Activated T-helper 1 cell treated with anti-CD3 and anti-CD28 coated beads, Interleukin-12 subunit alpha, Interleukin-12 subunit beta, Interleukin-2, Interleukin-4 antibody, amounts not matched to agents 30 ng/mL and 10 ng/mL and 1 ng/mL, durations not matched to agents 14 hours and 24 hours and 36 hours (primary cell): ENCODE data around the gene LGMN. TPM values are rescaled to one million over a fixed set of nuclear protein-coding genes. Genes with fewer than 3 reads are reported as not detected.

Source experiments
- DNase-seq: peaks from one replicate; pipeline ENCODE4 v3.0.0; 2021; ENCODE audit warnings: low spot score
- H3K27ac Mint-ChIP-seq: one replicate; pipeline ENCODE4 v1.8.0; 2021; ENCODE audit warnings: mild to moderate bottlenecking, mixed read lengths
- H3K27me3 Mint-ChIP-seq: one replicate; pipeline ENCODE4 v1.8.0; 2022; ENCODE audit warnings: mild to moderate bottlenecking, moderate library complexity, mixed read lengths; ENCODE audit not compliant: insufficient read depth
- H3K36me3 Mint-ChIP-seq: one replicate; pipeline ENCODE4 v1.8.0; 2021; ENCODE audit warnings: low read depth, mixed read lengths
- H3K4me1 Mint-ChIP-seq: one replicate; pipeline ENCODE4 v1.8.0; 2021; ENCODE audit warnings: low read depth, mixed read lengths
- H3K4me3 Mint-ChIP-seq: one replicate; pipeline ENCODE4 v1.8.0; 2021; ENCODE audit warnings: mild to moderate bottlenecking, moderate library complexity, mixed read lengths
- H3K9me3 Mint-ChIP-seq: one replicate; pipeline ENCODE4 v1.8.0; 2021; ENCODE audit warnings: mixed read lengths
- intact Hi-C: fragments of 100-400 bp; cut with micrococcal nuclease; formaldehyde crosslinking; loops from one replicate; pipeline ENCODE4 v1.15.1; 2024
- total RNA-seq: library from RNA; stranded (reverse); gene quantifications from 2 replicates; pipeline ENCODE4 v1.2.3, GENCODE V29; 2022

LGMN gene
- total RNA-seq, 1 donor from 2014 or later = 2.2 TPM

DNA sequence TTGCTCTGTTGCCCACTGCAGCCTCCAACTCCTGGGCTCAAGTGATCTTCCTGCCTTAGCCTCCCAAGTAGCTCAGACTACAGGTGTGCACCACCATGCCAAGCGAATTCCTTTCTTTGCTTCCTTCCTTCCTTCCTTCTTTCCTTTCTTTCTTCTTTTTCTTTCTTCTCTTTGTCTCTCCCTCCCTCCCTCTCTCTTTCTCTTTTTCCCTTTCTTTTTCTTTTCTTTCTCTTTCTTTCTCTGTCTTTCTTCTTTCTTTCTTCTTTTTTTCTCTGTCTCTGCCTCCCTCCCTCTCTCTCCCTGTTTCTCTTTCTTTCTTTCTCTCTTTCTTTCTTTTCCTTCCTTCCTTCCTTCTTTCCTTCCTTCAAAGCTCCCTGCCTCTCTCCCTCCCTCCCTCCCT, 52.9 kb downstream of the LGMN start:
- no peaks in the 10 kb centered on the region for H3K36me3 Mint-ChIP-seq
- H3K4me1 Mint-ChIP-seq = no peaks in the 10 kb centered on the region
- H3K27ac Mint-ChIP-seq = no peak overlapping the region
- H3K9me3 Mint-ChIP-seq = no peaks in the 10 kb centered on the region
- intact Hi-C loops = no loop called here
- DNase-seq = no peak
- H3K4me3 Mint-ChIP-seq = no peak overlapping the region
- H3K27me3 Mint-ChIP-seq = peaks cover 21% of the 10 kb centered on the region

DNA sequence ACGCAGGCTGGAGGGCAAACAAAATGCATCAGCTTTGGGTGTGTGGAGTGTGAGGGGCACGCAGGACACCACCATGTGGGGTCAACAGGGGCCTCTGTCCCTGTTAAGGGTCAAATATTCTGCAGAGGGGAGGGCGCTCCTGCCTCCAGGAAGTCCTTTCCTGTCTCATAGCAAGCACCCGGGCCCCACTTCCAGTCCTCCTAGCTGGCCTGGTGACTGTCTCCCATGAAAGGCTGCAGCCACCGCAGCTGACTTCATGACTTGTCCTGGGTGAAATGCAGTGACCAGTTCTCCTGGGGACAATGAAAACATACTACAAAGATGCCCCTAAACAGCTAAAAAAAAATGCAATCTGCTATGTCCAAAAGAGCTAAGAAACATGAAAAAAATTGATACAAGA, 53.6 kb downstream of the LGMN start:
- no peak for DNase-seq
- intact Hi-C loops = no loop called here
- no peak overlapping the region for H3K4me3 Mint-ChIP-seq

DNA sequence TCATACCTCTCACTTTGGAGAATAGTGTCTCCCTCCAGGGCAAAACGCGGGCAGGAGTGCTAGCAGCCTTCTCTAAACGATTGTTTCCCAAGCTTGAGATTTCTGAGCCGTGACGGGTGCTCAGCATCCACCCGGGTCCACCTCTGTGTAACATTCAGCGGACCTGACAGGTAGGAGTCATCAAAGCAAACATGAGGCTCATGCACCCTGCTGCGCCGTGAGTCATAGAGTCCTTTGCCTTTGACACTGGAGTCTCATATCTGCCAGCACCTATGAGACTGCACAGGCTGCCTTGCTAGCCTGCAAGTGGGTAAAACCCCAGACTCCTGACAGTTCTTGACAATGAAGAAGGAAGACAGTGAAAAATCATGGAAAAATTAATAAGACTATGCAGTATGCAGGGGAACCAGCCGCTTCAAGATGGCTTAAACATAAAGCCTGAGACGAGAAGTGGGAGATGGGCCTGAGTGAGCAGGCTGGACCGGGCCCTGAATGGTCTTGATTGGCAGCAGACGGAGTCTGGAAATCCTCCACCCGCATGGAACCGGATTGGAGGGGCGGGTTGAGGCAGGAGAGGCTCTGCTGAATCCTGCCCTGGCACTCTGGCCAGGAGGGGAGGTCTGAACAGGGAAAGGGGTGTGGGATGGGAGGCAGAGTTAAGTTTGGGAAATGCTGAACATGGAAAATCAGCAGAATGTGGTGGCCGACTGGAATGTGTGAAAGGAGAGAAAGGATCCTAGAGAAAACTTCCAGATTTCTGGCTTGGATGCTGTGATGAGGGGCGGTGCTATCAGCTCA, 54.2 kb downstream of the LGMN start:
- Mint-ChIP-seq H3K36me3 (no peaks in the 10 kb centered on the region), H3K4me3 (no peak overlapping the region), H3K27ac (no peak overlapping the region), H3K27me3 (peaks cover 21% of the 10 kb centered on the region), H3K4me1 (no peaks in the 10 kb centered on the region), H3K9me3 (no peaks in the 10 kb centered on the region)
- no peak for DNase-seq
- intact Hi-C loops = no loop called here

More for the DNA sequence above, 53.6 kb downstream of the LGMN start:
- Mint-ChIP-seq H3K9me3 (no peaks in the 10 kb centered on the region), H3K36me3 (no peaks in the 10 kb centered on the region), H3K27me3 (peaks cover 21% of the 10 kb centered on the region), H3K27ac (no peak overlapping the region), H3K4me1 (no peaks in the 10 kb centered on the region)

DNA sequence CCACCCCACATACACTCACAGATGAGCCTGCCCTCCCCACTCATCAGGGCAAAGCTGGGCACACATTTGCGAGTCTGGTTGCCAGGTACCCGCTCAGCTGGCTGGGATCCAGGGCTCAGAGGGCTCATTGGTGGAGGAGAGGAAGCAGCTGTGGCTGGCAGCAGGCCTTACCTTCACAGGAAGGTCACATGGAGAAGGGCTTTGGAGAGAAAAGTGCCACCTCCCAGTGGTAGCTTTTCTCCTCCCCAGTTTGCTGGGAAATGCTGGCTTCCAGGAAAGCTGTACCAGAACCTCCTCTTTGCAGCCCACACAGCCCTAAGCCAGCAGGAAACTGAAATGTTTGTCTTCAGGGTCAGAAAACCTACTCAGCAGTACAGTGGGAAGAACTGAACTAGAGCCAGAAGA, 55.6 kb downstream of the LGMN start:
- no peaks in the 10 kb centered on the region for H3K9me3 Mint-ChIP-seq
- no peak overlapping the region for H3K4me3 Mint-ChIP-seq
- H3K4me1 Mint-ChIP-seq = no peaks in the 10 kb centered on the region
- no peak overlapping the region for H3K27ac Mint-ChIP-seq
- peaks cover 16% of the 10 kb centered on the region for H3K27me3 Mint-ChIP-seq
- DNase-seq = no peak
- no peaks in the 10 kb centered on the region for H3K36me3 Mint-ChIP-seq
- intact Hi-C loops = no loop called here

DNA sequence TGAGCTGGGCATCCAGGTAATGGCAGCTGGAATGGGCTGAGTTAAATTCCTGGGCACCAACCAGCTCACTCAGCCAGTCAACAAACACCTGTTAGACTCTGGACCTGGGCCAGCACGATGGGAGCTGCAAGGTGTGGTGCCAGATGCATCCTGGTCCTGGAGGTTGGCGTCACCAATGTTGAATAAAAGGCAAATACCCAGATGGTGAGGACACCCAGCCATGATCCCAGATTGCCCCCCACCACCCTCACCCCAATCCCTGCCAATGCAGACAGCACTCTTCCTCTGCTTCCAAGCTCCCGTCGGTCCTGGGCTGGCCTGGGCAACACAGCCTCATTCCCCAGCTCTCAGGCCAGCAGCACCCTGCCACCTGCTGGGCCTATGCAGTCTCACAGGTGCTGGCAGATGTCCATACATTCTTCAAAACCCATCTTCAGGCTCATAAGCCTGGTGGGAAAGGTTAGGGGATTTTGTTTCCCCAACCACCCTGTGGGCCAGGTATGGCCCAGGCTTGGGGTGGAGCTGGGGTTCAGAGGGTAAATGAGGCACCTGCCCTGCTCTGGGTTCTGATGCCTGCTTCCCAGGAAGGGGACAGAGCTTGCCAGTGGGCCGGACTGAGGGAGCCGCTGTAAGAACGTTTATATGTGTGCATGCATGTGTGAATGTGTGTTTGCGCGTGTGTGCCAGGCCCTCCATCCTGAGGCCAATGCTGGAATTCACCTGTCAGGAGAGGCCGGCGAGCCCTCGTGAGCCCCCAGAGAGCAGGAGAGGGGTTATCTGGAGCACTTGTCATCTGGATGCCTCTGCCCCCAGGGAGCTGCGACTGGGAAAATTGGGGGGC, 58.0 kb downstream of the LGMN start:
- no peaks in the 10 kb centered on the region for H3K9me3 Mint-ChIP-seq
- no peak for DNase-seq
- H3K4me3 Mint-ChIP-seq = no peak overlapping the region
- H3K4me1 Mint-ChIP-seq = no peaks in the 10 kb centered on the region
- intact Hi-C loops = no loop called here
- no peak overlapping the region for H3K27ac Mint-ChIP-seq
- H3K36me3 Mint-ChIP-seq = peaks cover 3% of the 10 kb centered on the region
- H3K27me3 Mint-ChIP-seq = no peaks in the 10 kb centered on the region

DNA sequence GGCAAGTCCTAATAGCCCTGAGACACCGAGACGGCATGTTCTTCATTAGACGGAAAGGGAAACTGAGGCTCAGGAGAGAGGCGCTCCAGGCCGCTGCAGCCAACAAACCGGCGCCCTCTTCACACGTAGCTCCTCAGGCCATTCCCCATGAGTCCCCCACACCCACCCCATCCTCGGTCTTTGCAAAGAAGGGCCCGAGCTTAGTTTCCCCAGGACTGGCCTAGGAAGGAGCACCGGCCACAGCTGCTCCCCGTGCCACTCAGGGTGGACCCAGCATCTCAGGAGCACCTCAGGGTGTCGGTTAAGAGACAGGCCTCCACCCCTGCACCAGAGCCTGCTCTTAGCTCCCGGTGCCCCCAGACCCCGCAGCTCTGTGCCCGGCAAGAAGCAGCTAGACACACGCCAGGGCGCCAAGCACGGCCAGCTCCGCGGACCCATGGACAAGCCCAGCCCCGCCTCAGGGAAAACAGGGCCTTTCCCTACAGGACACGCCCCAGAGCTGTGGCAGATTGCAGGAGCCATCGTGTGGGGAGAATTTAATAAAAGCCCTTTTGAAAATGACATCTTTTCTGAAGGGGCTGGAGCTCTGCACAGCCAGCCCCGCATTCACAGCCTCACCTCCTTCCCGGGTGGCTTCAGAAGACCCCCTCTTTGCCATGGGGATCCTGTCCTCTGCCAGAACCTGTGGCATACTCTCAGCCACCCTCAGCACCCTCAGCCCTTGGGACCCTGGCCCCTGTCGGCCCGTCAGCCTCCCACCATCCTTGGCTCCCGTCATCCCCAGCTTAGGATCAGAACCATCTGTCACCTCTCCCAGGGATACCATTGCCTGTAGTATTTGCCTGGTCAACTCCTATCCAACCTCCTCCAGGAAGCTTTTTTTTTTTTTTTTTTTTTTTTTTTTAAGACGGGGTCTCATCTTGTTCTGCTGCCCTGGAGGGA, 59.7 kb downstream of the LGMN start:
- no peak for DNase-seq
- H3K27ac Mint-ChIP-seq = no peak overlapping the region
- intact Hi-C loops = loop anchor here (10.0 kb wide), 1 partner anchor 524 kb away; no protein-coding TSS in a partner anchor
- H3K4me3 Mint-ChIP-seq = no peak overlapping the region
- no peaks in the 10 kb centered on the region for H3K9me3 Mint-ChIP-seq
- peaks cover 3% of the 10 kb centered on the region for H3K36me3 Mint-ChIP-seq
- no peaks in the 10 kb centered on the region for H3K27me3 Mint-ChIP-seq
- no peaks in the 10 kb centered on the region for H3K4me1 Mint-ChIP-seq

DNA sequence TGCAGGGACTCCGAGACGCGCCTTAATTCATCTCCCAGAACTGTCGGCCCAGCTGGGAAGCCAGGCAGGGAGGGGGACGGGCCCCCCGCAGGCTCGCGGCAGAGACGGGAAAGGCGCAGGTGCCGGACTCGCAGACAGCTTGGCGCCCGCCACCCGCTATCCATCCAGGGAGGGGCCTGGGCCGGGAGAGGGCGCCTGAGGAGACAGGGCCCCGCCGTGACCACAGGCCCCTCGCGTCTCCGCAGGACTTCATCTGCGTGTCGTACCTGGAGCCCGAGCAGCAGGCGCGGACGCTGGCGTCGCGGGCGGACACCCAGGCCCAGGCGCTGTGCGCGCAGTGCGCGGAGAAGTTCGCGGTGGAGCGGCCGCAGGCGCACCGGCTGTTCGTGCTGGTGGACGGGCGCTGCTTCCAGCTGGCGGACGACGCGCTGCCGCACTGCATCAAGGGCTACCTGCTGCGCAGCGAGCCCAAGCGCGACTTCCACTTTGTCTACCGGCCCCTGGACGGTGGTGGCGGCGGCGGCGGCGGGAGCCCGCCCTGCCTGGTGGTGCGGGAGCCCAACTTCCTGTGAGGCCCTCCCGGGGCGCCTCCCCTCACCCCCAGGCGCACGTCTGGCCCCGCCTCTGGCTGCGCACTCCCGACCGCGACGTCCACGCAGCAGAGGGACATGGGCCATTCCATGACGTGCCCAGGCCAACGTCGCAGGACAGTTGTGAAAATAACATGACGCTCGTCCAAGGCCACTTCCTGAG, 60.6 kb downstream of the LGMN start:
- intact Hi-C loops = loop anchor here (2.0 to 10.0 kb wide), 2 partner anchors 27 to 523 kb away; no protein-coding TSS in a partner anchor
- peaks cover 6% of the 10 kb centered on the region for H3K36me3 Mint-ChIP-seq
- no peak for DNase-seq
- H3K27ac Mint-ChIP-seq = no peak overlapping the region
- H3K27me3 Mint-ChIP-seq = no peaks in the 10 kb centered on the region
- H3K9me3 Mint-ChIP-seq = no peaks in the 10 kb centered on the region
- H3K4me1 Mint-ChIP-seq = no peaks in the 10 kb centered on the region
- H3K4me3 Mint-ChIP-seq = no peak overlapping the region

DNA sequence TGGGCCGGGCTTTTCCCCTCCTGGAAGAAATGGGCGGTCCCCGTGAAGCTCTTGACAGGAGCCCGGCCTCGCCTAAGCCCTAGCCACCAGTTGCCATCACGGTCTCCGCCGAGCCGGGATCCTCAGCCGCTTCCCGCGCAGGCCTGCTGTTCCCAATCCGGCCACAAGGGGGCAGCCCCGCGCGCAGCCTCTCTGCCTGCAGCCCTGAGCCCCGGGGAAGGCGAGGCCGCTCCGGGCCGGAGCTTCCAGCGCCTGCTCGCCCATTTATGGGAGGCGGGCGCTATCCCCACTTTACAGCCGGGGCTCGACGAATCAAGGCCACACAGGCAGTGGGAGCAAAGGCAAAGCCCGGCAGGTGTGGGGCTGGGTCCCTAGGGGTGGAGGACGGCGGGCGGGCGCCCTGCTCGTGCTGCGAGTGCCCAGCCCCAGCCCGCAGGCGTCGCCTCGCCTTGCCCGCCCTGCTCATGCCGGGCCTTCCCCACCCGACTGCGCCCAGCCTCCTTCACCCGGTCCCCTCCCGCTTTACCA, 61.5 kb downstream of the LGMN start:
- Mint-ChIP-seq H3K4me3 (no peak overlapping the region), H3K36me3 (peaks cover 11% of the 10 kb centered on the region), H3K9me3 (no peaks in the 10 kb centered on the region), H3K4me1 (no peaks in the 10 kb centered on the region), H3K27ac (no peak overlapping the region), H3K27me3 (no peaks in the 10 kb centered on the region)
- intact Hi-C loops = loop anchor here (1.0 to 10.0 kb wide), 3 partner anchors 28 to 522 kb away; no protein-coding TSS in a partner anchor
- peak; percentile 55 for DNase-seq

DNA sequence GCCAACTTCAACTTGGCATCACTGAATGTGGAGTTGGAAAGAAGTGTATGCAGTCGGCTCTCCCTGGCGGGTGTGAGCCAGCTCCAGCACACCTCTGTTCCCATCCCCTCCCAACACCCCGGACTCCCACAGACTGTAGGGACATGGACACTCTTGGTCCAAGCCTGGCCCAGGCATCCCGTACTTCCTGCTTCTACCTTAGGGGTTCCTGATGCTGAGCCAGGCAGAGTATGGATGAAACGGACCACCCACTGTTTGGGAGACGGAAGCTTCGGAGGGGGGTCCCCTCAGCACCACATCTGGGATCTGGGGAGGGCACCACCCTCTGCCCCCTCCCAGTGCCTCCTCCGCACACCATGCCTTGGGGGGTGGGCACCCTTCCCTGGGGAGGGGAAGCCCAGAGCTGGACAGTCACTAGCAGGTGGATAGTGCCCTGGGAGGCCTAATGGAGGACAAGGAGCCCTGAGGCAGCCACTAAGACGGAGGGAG, 62.0 kb downstream of the LGMN start:
- H3K36me3 Mint-ChIP-seq = peaks cover 12% of the 10 kb centered on the region
- H3K27ac Mint-ChIP-seq = peak overlapping the region; percentile 29
- H3K27me3 Mint-ChIP-seq = no peaks in the 10 kb centered on the region
- DNase-seq = no peak
- intact Hi-C loops = loop anchor here (1.0 to 10.0 kb wide), 3 partner anchors 28 to 522 kb away; no protein-coding TSS in a partner anchor
- no peak overlapping the region for H3K4me3 Mint-ChIP-seq
- H3K9me3 Mint-ChIP-seq = no peaks in the 10 kb centered on the region
- peaks cover 1% of the 10 kb centered on the region for H3K4me1 Mint-ChIP-seq

DNA sequence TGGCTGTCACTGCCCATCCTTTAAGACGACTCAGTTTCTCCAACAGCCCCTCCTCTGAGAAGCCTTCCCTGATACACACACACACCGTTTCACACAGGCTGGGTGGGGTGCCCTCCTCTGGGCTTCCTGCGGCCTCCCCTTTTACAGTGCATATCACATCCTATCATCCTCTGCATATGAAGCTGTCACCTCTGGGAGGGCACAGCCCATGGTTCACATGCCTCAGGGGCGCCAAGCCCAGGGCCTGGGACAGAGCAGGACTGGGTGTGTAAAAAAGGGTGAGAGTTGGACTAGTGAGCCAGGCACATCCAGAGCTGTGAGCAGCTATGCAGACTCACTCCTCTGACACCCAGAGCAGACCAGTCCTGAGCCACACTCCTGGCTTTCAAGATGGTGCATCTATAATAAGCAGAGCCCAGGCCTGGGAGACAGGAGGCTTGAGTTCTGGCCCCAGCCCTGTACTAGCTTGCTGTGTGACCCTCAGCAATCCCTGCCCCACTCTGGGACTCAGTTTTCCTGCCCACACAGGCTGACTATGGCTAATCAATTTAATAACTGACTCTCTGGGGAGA, 62.6 kb downstream of the LGMN start:
- peaks cover 7% of the 10 kb centered on the region for H3K4me1 Mint-ChIP-seq
- H3K9me3 Mint-ChIP-seq = no peaks in the 10 kb centered on the region
- DNase-seq = no peak
- no peaks in the 10 kb centered on the region for H3K27me3 Mint-ChIP-seq
- intact Hi-C loops = loop anchor here (1.0 to 10.0 kb wide), 3 partner anchors 29 to 521 kb away; no protein-coding TSS in a partner anchor
- H3K4me3 Mint-ChIP-seq = no peak overlapping the region
- peaks cover 17% of the 10 kb centered on the region for H3K36me3 Mint-ChIP-seq
- peak overlapping the region; percentile 29 for H3K27ac Mint-ChIP-seq

DNA sequence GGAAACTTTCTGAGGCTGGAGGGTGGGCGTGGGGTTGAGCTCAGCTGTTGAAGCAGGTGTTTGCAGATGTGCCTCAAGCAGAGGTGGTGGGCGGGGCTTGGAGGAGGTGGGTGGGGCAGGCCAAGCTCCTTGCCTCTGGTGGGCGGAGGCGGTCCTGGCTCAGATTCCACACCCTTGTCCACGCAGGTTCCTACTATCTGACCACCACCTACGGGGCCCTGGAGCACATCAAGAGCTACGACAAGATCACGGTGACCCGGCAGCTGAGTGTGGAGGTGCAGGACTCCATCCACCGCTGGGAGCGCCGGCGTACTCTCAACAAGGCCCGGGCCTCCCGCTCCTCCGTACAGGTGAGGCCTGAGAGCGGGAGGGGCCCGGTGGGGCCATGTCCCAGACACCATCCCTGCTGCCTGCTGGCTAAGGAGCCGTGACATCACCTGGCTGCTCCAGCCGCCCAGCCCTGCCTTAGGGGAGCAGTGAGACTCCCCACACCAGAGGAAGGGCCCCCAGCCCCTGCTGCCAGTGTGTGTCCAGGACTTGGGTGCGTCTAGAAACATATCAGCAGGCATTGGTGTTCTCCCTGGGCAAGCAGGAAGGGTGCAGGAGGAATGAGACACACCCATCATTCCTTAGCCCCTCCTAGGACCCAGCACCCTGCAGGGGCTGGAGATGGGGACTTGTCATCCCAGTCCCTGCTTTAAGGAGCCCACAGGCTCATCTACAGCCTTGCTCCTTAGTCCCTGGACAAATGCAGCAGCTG, 63.4 kb downstream of the LGMN start:
- peaks cover 22% of the 10 kb centered on the region for H3K36me3 Mint-ChIP-seq
- intact Hi-C loops = loop anchor here (10.0 kb wide), 1 partner anchor 520 kb away; no protein-coding TSS in a partner anchor
- H3K4me3 Mint-ChIP-seq = no peak overlapping the region
- no peak overlapping the region for H3K27ac Mint-ChIP-seq
- H3K9me3 Mint-ChIP-seq = no peaks in the 10 kb centered on the region
- no peak for DNase-seq
- H3K27me3 Mint-ChIP-seq = no peaks in the 10 kb centered on the region
- H3K4me1 Mint-ChIP-seq = peaks cover 8% of the 10 kb centered on the region
